ENCODE results near the gene TRPV2.
"Not testable (repeated sequence)": the region's sequence is repeated elsewhere in the genome, so short reads cannot be mapped to it uniquely, and the experiment has no call there.

GRCh38 chr17:16386126-16386507 lies 29.3 kb upstream of the TRPV2 start:
- TF ChIP-seq CTCF (conservative IDR thresholded peaks at IDR 0.05; ENCODE audit: low read depth in 2 of 2); REST (IDR thresholded peaks at IDR 0.05; ENCODE audit: unreplicated experiment); POLR2AphosphoS5 (IDR thresholded peaks at IDR 0.05; ENCODE audit: low read depth); EZH2 (IDR thresholded peaks at IDR 0.05; ENCODE audit: low read depth, unreplicated experiment); EZH2phosphoT487 (IDR thresholded peaks at IDR 0.05; ENCODE audit: unreplicated experiment); CREB1 (CRISPR knock-in tag; IDR thresholded peaks at IDR 0.05; ENCODE audit: low read depth): not testable (repeated sequence)

All from GM23338 (cell line).